Upper lobe of left lung (tissue), 6 donors: ENCODE results near the gene COL11A1. TPM values are rescaled to one million over a fixed set of nuclear protein-coding genes. Genes with fewer than 3 reads are reported as not detected.
"Not testable (repeated sequence)": the region's sequence is repeated elsewhere in the genome, so short reads cannot be mapped to it uniquely, and the experiment has no call there.

ENCODE experiments used
- ATAC-seq, 2 donors: fragments of 200-7000 bp; cut with Tn5 transposase; one replicate each; pipeline ENCODE4 v1.9.1; 2022; ENCODE audit warnings: mild to moderate bottlenecking in 2 of 2, moderate library complexity in 2 of 2; ENCODE audit not compliant: low FRiP score in 2 of 2
- DNase-seq, 2 donors: peaks; one replicate each; pipeline ENCODE4 v3.0.0-alpha.2; 2019 to 2020
- H3K27ac ChIP-seq, 4 donors: fragments of 200-600 bp; sonication (generic); one replicate each; pipeline ENCODE4 v1.5.1; 2016 to 2019
- H3K27me3 ChIP-seq, 4 donors: fragments of 200-600 bp; sonication (generic); one replicate each; pipeline ENCODE4 v1.5.1; 2017 to 2019
- H3K36me3 ChIP-seq, 4 donors: fragments of 200-600 bp; sonication (generic); one replicate each; pipeline ENCODE4 v1.5.1; 2016 to 2019
- H3K4me1 ChIP-seq, 4 donors: fragments of 200-600 bp; sonication (generic); one replicate each; pipeline ENCODE4 v1.5.1; 2018 to 2019
- H3K4me3 ChIP-seq, 4 donors: fragments of 200-600 bp; sonication (generic); one replicate each; pipeline ENCODE4 v1.5.1; 2017 to 2019; ENCODE audit warnings: mild to moderate bottlenecking in 2 of 4, moderate library complexity in 1 of 4
- H3K9me3 ChIP-seq, 4 donors: fragments of 200-600 bp; sonication (generic); one replicate each; pipeline ENCODE4 v1.5.1; 2018 to 2019
- EP300 ChIP-seq, 4 donors: sonication (generic); formaldehyde crosslinking; IDR thresholded peaks; one replicate each; pipeline ENCODE4 v1.5.1; 2017; ENCODE audit warnings: antibody characterized with exemption in 4 of 4, control low read depth in 2 of 4
- POLR2A ChIP-seq, 4 donors: fragments of 450-650 bp; IDR thresholded peaks; one replicate each; pipeline ENCODE4 v1.5.1; 2016 to 2017; ENCODE audit warnings: antibody characterized with exemption in 4 of 4, mild to moderate bottlenecking in 2 of 4
- POLR2AphosphoS5 ChIP-seq, 2 donors: sonication (generic); formaldehyde crosslinking; IDR thresholded peaks; one replicate each; pipeline ENCODE4 v1.5.1; 2017; ENCODE audit warnings: antibody characterized with exemption in 2 of 2
- WGBS, 2 donors: methylation state at CpG; one replicate each; pipeline ENCODE4 v1.1.5; 2017 to 2018; 5-methylcytosine and 5-hydroxymethylcytosine counted together
- total RNA-seq, 6 donors: library from RNA; depleted of rRNA in 4 of 6; stranded (reverse); fragments of >200 nt in 4 of 6; gene quantifications; one replicate each; pipeline versions ENCODE4 v1.1.0 to v1.2.1, GENCODE V29; 2016 to 2021
- TF ChIP-seq, protein P1 (sequence below), 6 experiments: fragments of 450-650 bp in 4 of 6; fragments of 200-600 bp in 2 of 6; sonication (generic) in 2 of 6; IDR thresholded peaks; one replicate each; pipeline ENCODE4 v1.5.1; 2016 to 2019; ENCODE audit warnings: antibody characterized with exemption in 6 of 6
- donor health status: DM: no; HTN: no; CAD: no; lungs with moderate emphysema.
- donor health status: DM: no; HTN: yes; CAD: no; lungs with severe emphysema.

The COL11A1 gene
- total RNA-seq, 6 donors from 2014 or later, result 0.23 to 1.0 (median 0.73) TPM

DNA sequence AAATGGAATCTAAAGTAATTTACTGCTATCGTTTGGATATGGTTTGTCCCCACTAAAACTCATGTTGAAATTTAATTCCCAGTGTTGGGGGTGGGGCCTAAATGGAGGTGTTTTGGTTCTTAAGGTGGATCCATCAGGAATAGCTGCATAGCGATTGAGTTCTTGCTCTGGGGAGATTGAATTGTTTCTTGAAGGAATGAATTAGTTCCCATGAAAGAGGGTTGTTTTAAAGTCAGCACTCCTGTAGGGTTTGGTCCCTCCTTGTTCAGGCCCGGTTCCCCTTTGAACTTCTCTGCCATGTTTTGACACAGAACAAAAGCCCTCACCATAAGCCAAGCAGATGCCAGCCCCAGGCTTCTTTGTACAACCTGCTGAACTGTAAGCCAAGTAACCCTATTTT lies 170.9 kb downstream of the COL11A1 start:
- Histone ChIP-seq H3K4me3 (no peak overlapping the region), H3K4me1 (no peaks in the 10 kb centered on the region), H3K36me3 (no peaks in the 10 kb centered on the region), H3K9me3 (no peaks in the 10 kb centered on the region), H3K27ac (no peak overlapping the region), H3K27me3 (no peaks in the 10 kb centered on the region)
- no peak for TF ChIP-seq POLR2A (IDR thresholded peaks at IDR 0.05)
- no peak for TF ChIP-seq POLR2AphosphoS5 (IDR thresholded peaks at IDR 0.05)
- no peak for TF ChIP-seq EP300 (IDR thresholded peaks at IDR 0.05)
- TF ChIP-seq, protein P1, sequence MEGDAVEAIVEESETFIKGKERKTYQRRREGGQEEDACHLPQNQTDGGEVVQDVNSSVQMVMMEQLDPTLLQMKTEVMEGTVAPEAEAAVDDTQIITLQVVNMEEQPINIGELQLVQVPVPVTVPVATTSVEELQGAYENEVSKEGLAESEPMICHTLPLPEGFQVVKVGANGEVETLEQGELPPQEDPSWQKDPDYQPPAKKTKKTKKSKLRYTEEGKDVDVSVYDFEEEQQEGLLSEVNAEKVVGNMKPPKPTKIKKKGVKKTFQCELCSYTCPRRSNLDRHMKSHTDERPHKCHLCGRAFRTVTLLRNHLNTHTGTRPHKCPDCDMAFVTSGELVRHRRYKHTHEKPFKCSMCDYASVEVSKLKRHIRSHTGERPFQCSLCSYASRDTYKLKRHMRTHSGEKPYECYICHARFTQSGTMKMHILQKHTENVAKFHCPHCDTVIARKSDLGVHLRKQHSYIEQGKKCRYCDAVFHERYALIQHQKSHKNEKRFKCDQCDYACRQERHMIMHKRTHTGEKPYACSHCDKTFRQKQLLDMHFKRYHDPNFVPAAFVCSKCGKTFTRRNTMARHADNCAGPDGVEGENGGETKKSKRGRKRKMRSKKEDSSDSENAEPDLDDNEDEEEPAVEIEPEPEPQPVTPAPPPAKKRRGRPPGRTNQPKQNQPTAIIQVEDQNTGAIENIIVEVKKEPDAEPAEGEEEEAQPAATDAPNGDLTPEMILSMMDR (IDR thresholded peaks at IDR 0.05), result no peak
- 67 to 72% methylated on average over 3 of the region's 3 CpGs for WGBS, 2 donors
- ATAC-seq (no peak), DNase-seq (no peak)

DNA sequence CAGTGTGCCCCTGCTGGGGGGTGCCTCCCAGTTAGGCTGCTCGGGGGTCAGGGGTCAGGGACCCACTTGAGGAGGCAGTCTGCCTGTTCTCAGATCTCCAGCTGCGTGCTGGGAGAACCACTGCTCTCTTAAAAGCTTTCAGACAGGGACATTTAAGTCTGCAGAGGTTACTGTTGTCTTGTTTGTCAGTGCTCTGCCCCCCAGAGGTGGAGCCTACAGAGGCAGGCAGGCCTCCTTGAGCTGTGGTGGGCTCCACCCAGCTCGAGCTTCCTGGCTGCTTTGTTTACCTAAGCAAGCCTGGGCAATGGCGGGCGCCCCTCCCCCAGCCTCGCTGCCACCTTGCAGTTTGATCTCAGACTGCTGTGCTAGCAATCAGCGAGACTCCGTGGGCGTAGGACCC lies 175.0 kb downstream of the COL11A1 start:
- not testable (repeated sequence) for H3K4me3 ChIP-seq, DNase-seq, H3K9me3 ChIP-seq, H3K36me3 ChIP-seq, ATAC-seq, H3K4me1 ChIP-seq, H3K27me3 ChIP-seq, H3K27ac ChIP-seq
- 79 to 82% methylated on average over 2 to 7 of the region's 9 CpGs for WGBS, 2 donors

DNA sequence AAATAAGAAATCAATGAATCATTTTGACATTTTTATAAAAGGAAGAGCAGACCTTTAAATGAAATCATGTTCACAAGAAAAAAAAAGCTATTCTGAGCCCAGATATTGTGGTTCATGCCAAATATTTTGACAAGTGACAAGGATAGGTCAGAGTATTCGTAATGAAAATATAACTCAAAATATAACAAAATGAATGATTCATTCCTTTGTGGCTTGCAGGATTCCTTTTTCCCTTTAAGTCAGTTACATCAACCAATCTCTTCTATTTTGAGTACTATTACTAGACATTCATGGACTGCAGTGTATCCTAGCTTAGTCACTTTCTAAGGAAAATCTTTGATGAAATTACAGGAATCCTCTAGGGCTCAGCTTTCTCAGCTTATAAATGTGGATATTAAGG lies 188.7 kb downstream of the COL11A1 start:
- TF ChIP-seq, protein P1 (IDR thresholded peaks at IDR 0.05), result no peak
- no peak for TF ChIP-seq POLR2AphosphoS5 (IDR thresholded peaks at IDR 0.05)
- TF ChIP-seq POLR2A (IDR thresholded peaks at IDR 0.05), result no peak
- no peak for TF ChIP-seq EP300 (IDR thresholded peaks at IDR 0.05)

DNA sequence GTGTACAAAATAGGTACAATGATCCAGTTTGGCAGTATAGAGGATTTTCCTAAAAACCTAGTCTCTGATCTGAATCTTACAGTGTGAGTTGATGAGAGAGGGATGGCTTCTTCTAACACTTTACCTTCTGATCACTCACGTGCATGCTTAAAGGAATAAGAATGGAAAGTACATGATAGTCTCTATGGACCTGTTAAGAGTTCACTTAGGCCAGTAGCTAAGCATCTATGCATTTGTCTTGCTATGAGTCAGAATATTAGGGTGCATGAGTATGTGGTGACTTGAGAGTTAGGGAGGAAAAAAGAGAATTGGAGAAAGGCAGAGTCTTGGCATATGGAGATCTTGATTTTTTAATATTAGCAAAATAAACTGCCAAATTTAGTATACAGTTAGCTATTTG lies 206.3 kb downstream of the COL11A1 start:
- H3K9me3 ChIP-seq, result no peaks in the 10 kb centered on the region
- ATAC-seq, result no peak
- H3K27ac ChIP-seq, result no peak overlapping the region
- no peaks in the 10 kb centered on the region for H3K36me3 ChIP-seq
- TF ChIP-seq POLR2A (IDR thresholded peaks at IDR 0.05), result no peak
- TF ChIP-seq EP300 (IDR thresholded peaks at IDR 0.05), result no peak
- TF ChIP-seq POLR2AphosphoS5 (IDR thresholded peaks at IDR 0.05), result no peak
- TF ChIP-seq, protein P1 (IDR thresholded peaks at IDR 0.05), result no peak
- no peaks in the 10 kb centered on the region for H3K27me3 ChIP-seq
- DNase-seq, result no peak
- WGBS, 2 donors, result 50 to 71% methylated on average over 1 of the region's 1 CpG
- no peak overlapping the region for H3K4me3 ChIP-seq
- H3K4me1 ChIP-seq, result no peaks in the 10 kb centered on the region

More for the DNA sequence above, 188.7 kb downstream of the COL11A1 start:
- ATAC-seq (no peak), DNase-seq (no peak)
- Histone ChIP-seq H3K27ac (no peak overlapping the region), H3K4me1 (no peaks in the 10 kb centered on the region), H3K9me3 (no peaks in the 10 kb centered on the region), H3K27me3 (no peaks in the 10 kb centered on the region), H3K36me3 (no peaks in the 10 kb centered on the region), H3K4me3 (no peak overlapping the region)
- WGBS, 2 donors, result 0 to 40% methylated on average over 1 of the region's 1 CpG

DNA sequence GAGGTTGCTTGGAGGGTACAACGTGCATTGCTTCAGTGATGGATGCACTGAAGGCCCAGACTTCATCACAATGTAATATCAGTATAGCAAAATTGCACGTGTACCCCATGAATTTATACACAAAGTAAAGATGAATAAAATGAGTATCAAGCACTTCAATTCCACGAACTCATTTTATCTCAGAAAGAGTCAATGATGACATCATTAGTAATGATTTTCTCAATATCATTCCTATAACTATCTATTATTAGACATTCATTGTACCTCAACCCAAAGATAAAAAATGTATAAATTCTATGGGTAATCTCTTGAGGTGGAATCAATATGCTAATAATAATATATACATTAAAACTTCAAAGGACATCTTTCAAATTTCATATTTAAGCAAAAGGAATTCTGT lies 208.4 kb downstream of the COL11A1 start:
- WGBS, 2 donors, result 68 to 69% methylated on average over 3 of the region's 3 CpGs
- Histone ChIP-seq H3K4me1 (no peaks in the 10 kb centered on the region), H3K27ac (no peak overlapping the region), H3K9me3 (no peaks in the 10 kb centered on the region), H3K36me3 (no peaks in the 10 kb centered on the region), H3K27me3 (no peaks in the 10 kb centered on the region), H3K4me3 (no peak overlapping the region)
- ATAC-seq (no peak), DNase-seq (no peak)
- TF ChIP-seq EP300 (IDR thresholded peaks at IDR 0.05), result no peak
- TF ChIP-seq, protein P1 (IDR thresholded peaks at IDR 0.05), result no peak
- TF ChIP-seq POLR2A (IDR thresholded peaks at IDR 0.05), result no peak
- no peak for TF ChIP-seq POLR2AphosphoS5 (IDR thresholded peaks at IDR 0.05)
